Neural cell (in vitro differentiated cells): ENCODE measurements around the gene DUS2.

ENCODE experiments used
- CTCF ChIP-seq: fragments of 450-650 bp; IDR thresholded peaks from 2 replicates; pipeline ENCODE4 v1.5.1; 2014; ENCODE audit warnings: antibody characterized with exemption, mild to moderate bottlenecking, moderate library complexity; ENCODE audit not compliant: poor library complexity, severe bottlenecking
- EP300 ChIP-seq: fragments of 450-650 bp; conservative IDR thresholded peaks from 2 replicates; pipeline ENCODE4 v1.6.1; 2014; ENCODE audit warnings: antibody characterized with exemption, mild to moderate bottlenecking, moderate library complexity; ENCODE audit not compliant: poor library complexity, severe bottlenecking
- EZH2 ChIP-seq: fragments of 200-600, 300-800 bp; shearing (Covaris generic), sonication (generic); IDR thresholded peaks from 2 replicates; pipeline ENCODE4 v1.6.1; 2014; ENCODE audit warnings: antibody characterized with exemption, low read length, borderline replicate concordance, mild to moderate bottlenecking; ENCODE audit not compliant: insufficient read depth, poor library complexity, severe bottlenecking
- POLR2AphosphoS5 ChIP-seq: IDR thresholded peaks from 2 replicates; pipeline ENCODE4 v1.6.1; 2012
- RAD21 ChIP-seq: fragments of 450-650 bp; conservative IDR thresholded peaks from 2 replicates; pipeline ENCODE4 v1.6.1; 2014; ENCODE audit warnings: antibody characterized with exemption, mild to moderate bottlenecking, moderate library complexity
- SMC3 ChIP-seq: fragments of 450-650 bp; conservative IDR thresholded peaks from 2 replicates; pipeline ENCODE4 v1.6.1; 2014; ENCODE audit warnings: antibody characterized with exemption, mild to moderate bottlenecking, moderate library complexity; ENCODE audit not compliant: poor library complexity
- TAF1 ChIP-seq: IDR thresholded peaks from 2 replicates; pipeline ENCODE4 v1.6.1; 2012; ENCODE audit warnings: low read depth

GRCh38 chr16:68089067-68089466, 66.0 kb downstream of the DUS2 start:
- TF ChIP-seq EP300, result no peak
- TF ChIP-seq CTCF, result no peak
- no peak for TF ChIP-seq SMC3
- TF ChIP-seq POLR2AphosphoS5, result no peak
- TF ChIP-seq EZH2, result no peak
- TF ChIP-seq RAD21, result no peak
- no peak for TF ChIP-seq TAF1
